GM21825 (cell line): ENCODE results near the gene FOXL1.
A peak's percentile ranks its signal among the peaks of the same experiment; 100 is the strongest.

ENCODE experiments used
- ATAC-seq: cut with Tn5 transposase; IDR thresholded peaks from one replicate; pipeline ENCODE4 v1.9.1; 2021; ENCODE audit warnings: mild to moderate bottlenecking, moderate library complexity; ENCODE audit not compliant: unreplicated experiment

The FOXL1 gene

GRCh38 chr16:86547286-86547685 lies 31.1 kb upstream of the FOXL1 start:
- no peak for ATAC-seq

GRCh38 chr16:86549076-86549892 lies 29.1 kb upstream of the FOXL1 start:
- no peak for ATAC-seq

GRCh38 chr16:86549893-86550190 lies 28.5 kb upstream of the FOXL1 start:
- ATAC-seq = no peak

GRCh38 chr16:86550281-86550680 lies 28.1 kb upstream of the FOXL1 start:
- ATAC-seq = no peak

- ATAC-seq = no peak
Observed at GRCh38 chr16:86553356-86553755, 25.0 kb upstream of the FOXL1 start.

- ATAC-seq = no peak
Observed at GRCh38 chr16:86554599-86554916, 23.8 kb upstream of the FOXL1 start.

- ATAC-seq = peak; percentile 73
Observed at GRCh38 chr16:86554917-86555703, 23.2 kb upstream of the FOXL1 start, which contains the start of gene MTHFSD. MTHFSD (minus strand) TSS chr16:86555235; CDS start chr16:86555184, 51 bp downstream.

GRCh38 chr16:86555704-86556075 lies 22.7 kb upstream of the FOXL1 start:
- peak; percentile 5 for ATAC-seq

GRCh38 chr16:86556576-86556975 lies 21.8 kb upstream of the FOXL1 start:
- ATAC-seq = no peak

- no peak for ATAC-seq
Observed at GRCh38 chr16:86557587-86557986, 20.8 kb upstream of the FOXL1 start.

GRCh38 chr16:86558355-86559193 lies 19.8 kb upstream of the FOXL1 start:
- no peak for ATAC-seq

GRCh38 chr16:86559802-86560305 lies 18.5 kb upstream of the FOXL1 start:
- no peak for ATAC-seq

GRCh38 chr16:86562356-86562755 lies 16.0 kb upstream of the FOXL1 start:
- no peak for ATAC-seq

- ATAC-seq = no peak
Observed at GRCh38 chr16:86563469-86564345, 14.6 kb upstream of the FOXL1 start.

GRCh38 chr16:86565181-86565631 lies 13.1 kb upstream of the FOXL1 start:
- no peak for ATAC-seq

GRCh38 chr16:86565644-86566511 lies 12.5 kb upstream of the FOXL1 start:
- no peak for ATAC-seq

GRCh38 chr16:86566601-86566965 lies 11.8 kb upstream of the FOXL1 start, which contains the start of gene FOXC2:
FOXC2 (plus strand) TSS chr16:86566829; CDS start chr16:86567336, 507 bp downstream.
- ATAC-seq = no peak

- ATAC-seq = no peak
Observed at GRCh38 chr16:86566966-86567700, 11.2 kb upstream of the FOXL1 start.
